ENCODE measurements around the gene TSPAN6.

Gene TSPAN6

GRCh38 chrX:100662796-100663195 lies 26.2 kb upstream of the TSPAN6 start:
- H3K27me3 ChIP-seq (ENCODE audit: control insufficient read depth, insufficient read depth, low read length) = no peaks in the 10 kb centered on the region
- no peaks in the 10 kb centered on the region for H3K36me3 ChIP-seq (ENCODE audit: control insufficient read depth, low read depth, low read length)

GRCh38 chrX:100662170-100662569 lies 25.6 kb upstream of the TSPAN6 start:
- H3K27me3 ChIP-seq (ENCODE audit: control insufficient read depth, insufficient read depth, low read length) = no peaks in the 10 kb centered on the region
- no peak overlapping the region for H3K4me3 ChIP-seq (ENCODE audit: low read length)
- no peak overlapping the region for H3K9ac ChIP-seq (ENCODE audit: low read length)
- H3K9me3 ChIP-seq (ENCODE audit: control insufficient read depth, low read depth, low read length) = no peaks in the 10 kb centered on the region
- H3K4me1 ChIP-seq (ENCODE audit: control insufficient read depth, low read depth, low read length) = no peaks in the 10 kb centered on the region
- no peaks in the 10 kb centered on the region for H3K36me3 ChIP-seq (ENCODE audit: control insufficient read depth, low read depth, low read length)
- H3K27ac ChIP-seq (ENCODE audit: low read length) = no peak overlapping the region

More at GRCh38 chrX:100662796-100663195, 26.2 kb upstream of the TSPAN6 start:
- no peaks in the 10 kb centered on the region for H3K4me1 ChIP-seq (ENCODE audit: control insufficient read depth, low read depth, low read length)
- H3K4me3 ChIP-seq (ENCODE audit: low read length) = no peak overlapping the region
- no peak overlapping the region for H3K27ac ChIP-seq (ENCODE audit: low read length)
- H3K9ac ChIP-seq (ENCODE audit: low read length) = no peak overlapping the region
- no peaks in the 10 kb centered on the region for H3K9me3 ChIP-seq (ENCODE audit: control insufficient read depth, low read depth, low read length)

- no peak overlapping the region for H3K4me3 ChIP-seq (ENCODE audit: low read length)
- no peak overlapping the region for H3K9ac ChIP-seq (ENCODE audit: low read length)
- H3K36me3 ChIP-seq (ENCODE audit: control insufficient read depth, low read depth, low read length) = no peaks in the 10 kb centered on the region
- H3K27ac ChIP-seq (ENCODE audit: low read length) = no peak overlapping the region
- no peaks in the 10 kb centered on the region for H3K27me3 ChIP-seq (ENCODE audit: control insufficient read depth, insufficient read depth, low read length)
- no peaks in the 10 kb centered on the region for H3K9me3 ChIP-seq (ENCODE audit: control insufficient read depth, low read depth, low read length)
- H3K4me1 ChIP-seq (ENCODE audit: control insufficient read depth, low read depth, low read length) = no peaks in the 10 kb centered on the region
These were observed 23.0 kb upstream of the TSPAN6 start for GRCh38 chrX:100659431-100660137.

- Histone ChIP-seq H3K9ac (ENCODE audit: low read length) (no peak overlapping the region), H3K9me3 (ENCODE audit: control insufficient read depth, low read depth, low read length) (no peaks in the 10 kb centered on the region), H3K27ac (ENCODE audit: low read length) (no peak overlapping the region), H3K36me3 (ENCODE audit: control insufficient read depth, low read depth, low read length) (no peaks in the 10 kb centered on the region), H3K27me3 (ENCODE audit: control insufficient read depth, insufficient read depth, low read length) (no peaks in the 10 kb centered on the region), H3K4me1 (ENCODE audit: control insufficient read depth, low read depth, low read length) (peaks cover 3% of the 10 kb centered on the region), H3K4me3 (ENCODE audit: low read length) (no peak overlapping the region)
These were observed 22.4 kb upstream of the TSPAN6 start for GRCh38 chrX:100658941-100659381.

- Histone ChIP-seq H3K27ac (ENCODE audit: low read length) (no peak overlapping the region), H3K4me1 (ENCODE audit: control insufficient read depth, low read depth, low read length) (peaks cover 15% of the 10 kb centered on the region)
These were observed 17.7 kb upstream of the TSPAN6 start for GRCh38 chrX:100654261-100654660.

GRCh38 chrX:100652266-100652665 lies 15.7 kb upstream of the TSPAN6 start:
- no peaks in the 10 kb centered on the region for H3K27me3 ChIP-seq (ENCODE audit: control insufficient read depth, insufficient read depth, low read length)
- no peaks in the 10 kb centered on the region for H3K36me3 ChIP-seq (ENCODE audit: control insufficient read depth, low read depth, low read length)
- H3K9me3 ChIP-seq (ENCODE audit: control insufficient read depth, low read depth, low read length) = no peaks in the 10 kb centered on the region
- H3K9ac ChIP-seq (ENCODE audit: low read length) = no peak overlapping the region
- no peak overlapping the region for H3K27ac ChIP-seq (ENCODE audit: low read length)
- no peak overlapping the region for H3K4me3 ChIP-seq (ENCODE audit: low read length)
- H3K4me1 ChIP-seq (ENCODE audit: control insufficient read depth, low read depth, low read length) = peaks cover 29% of the 10 kb centered on the region

More at GRCh38 chrX:100654261-100654660, 17.7 kb upstream of the TSPAN6 start:
- H3K36me3 ChIP-seq (ENCODE audit: control insufficient read depth, low read depth, low read length) = no peaks in the 10 kb centered on the region
- no peaks in the 10 kb centered on the region for H3K9me3 ChIP-seq (ENCODE audit: control insufficient read depth, low read depth, low read length)
- H3K4me3 ChIP-seq (ENCODE audit: low read length) = no peak overlapping the region
- H3K27me3 ChIP-seq (ENCODE audit: control insufficient read depth, insufficient read depth, low read length) = no peaks in the 10 kb centered on the region
- H3K9ac ChIP-seq (ENCODE audit: low read length) = no peak overlapping the region

- H3K9ac ChIP-seq (ENCODE audit: low read length) = no peak overlapping the region
- no peak overlapping the region for H3K27ac ChIP-seq (ENCODE audit: low read length)
- peaks cover 35% of the 10 kb centered on the region for H3K4me1 ChIP-seq (ENCODE audit: control insufficient read depth, low read depth, low read length)
- no peaks in the 10 kb centered on the region for H3K27me3 ChIP-seq (ENCODE audit: control insufficient read depth, insufficient read depth, low read length)
- no peaks in the 10 kb centered on the region for H3K9me3 ChIP-seq (ENCODE audit: control insufficient read depth, low read depth, low read length)
- no peak overlapping the region for H3K4me3 ChIP-seq (ENCODE audit: low read length)
- no peaks in the 10 kb centered on the region for H3K36me3 ChIP-seq (ENCODE audit: control insufficient read depth, low read depth, low read length)
These were observed 14.2 kb upstream of the TSPAN6 start for GRCh38 chrX:100650841-100651240.

GRCh38 chrX:100649550-100650356 lies 13.1 kb upstream of the TSPAN6 start:
- Histone ChIP-seq H3K4me3 (ENCODE audit: low read length) (no peak overlapping the region), H3K36me3 (ENCODE audit: control insufficient read depth, low read depth, low read length) (no peaks in the 10 kb centered on the region), H3K9me3 (ENCODE audit: control insufficient read depth, low read depth, low read length) (no peaks in the 10 kb centered on the region), H3K9ac (ENCODE audit: low read length) (no peak overlapping the region), H3K27me3 (ENCODE audit: control insufficient read depth, insufficient read depth, low read length) (no peaks in the 10 kb centered on the region), H3K4me1 (ENCODE audit: control insufficient read depth, low read depth, low read length) (peaks cover 35% of the 10 kb centered on the region), H3K27ac (ENCODE audit: low read length) (no peak overlapping the region)

GRCh38 chrX:100648458-100649417 lies 12.1 kb upstream of the TSPAN6 start:
- H3K4me3 ChIP-seq (ENCODE audit: low read length) = no peak overlapping the region
- peaks cover 31% of the 10 kb centered on the region for H3K4me1 ChIP-seq (ENCODE audit: control insufficient read depth, low read depth, low read length)
- H3K27me3 ChIP-seq (ENCODE audit: control insufficient read depth, insufficient read depth, low read length) = no peaks in the 10 kb centered on the region
- H3K27ac ChIP-seq (ENCODE audit: low read length) = no peak overlapping the region
- H3K9ac ChIP-seq (ENCODE audit: low read length) = no peak overlapping the region
- no peaks in the 10 kb centered on the region for H3K36me3 ChIP-seq (ENCODE audit: control insufficient read depth, low read depth, low read length)
- no peaks in the 10 kb centered on the region for H3K9me3 ChIP-seq (ENCODE audit: control insufficient read depth, low read depth, low read length)

GRCh38 chrX:100647739-100648138 lies 11.1 kb upstream of the TSPAN6 start:
- Histone ChIP-seq H3K27me3 (ENCODE audit: control insufficient read depth, insufficient read depth, low read length) (no peaks in the 10 kb centered on the region), H3K27ac (ENCODE audit: low read length) (no peak overlapping the region)

GRCh38 chrX:100647095-100647494 lies 10.5 kb upstream of the TSPAN6 start:
- H3K4me1 ChIP-seq (ENCODE audit: control insufficient read depth, low read depth, low read length) = peaks cover 31% of the 10 kb centered on the region
- H3K9me3 ChIP-seq (ENCODE audit: control insufficient read depth, low read depth, low read length) = no peaks in the 10 kb centered on the region
- no peaks in the 10 kb centered on the region for H3K36me3 ChIP-seq (ENCODE audit: control insufficient read depth, low read depth, low read length)
- H3K4me3 ChIP-seq (ENCODE audit: low read length) = no peak overlapping the region
- no peak overlapping the region for H3K27ac ChIP-seq (ENCODE audit: low read length)
- H3K9ac ChIP-seq (ENCODE audit: low read length) = no peak overlapping the region
- no peaks in the 10 kb centered on the region for H3K27me3 ChIP-seq (ENCODE audit: control insufficient read depth, insufficient read depth, low read length)

More at GRCh38 chrX:100647739-100648138, 11.1 kb upstream of the TSPAN6 start:
- H3K9me3 ChIP-seq (ENCODE audit: control insufficient read depth, low read depth, low read length) = no peaks in the 10 kb centered on the region
- H3K4me3 ChIP-seq (ENCODE audit: low read length) = no peak overlapping the region
- no peaks in the 10 kb centered on the region for H3K36me3 ChIP-seq (ENCODE audit: control insufficient read depth, low read depth, low read length)
- no peak overlapping the region for H3K9ac ChIP-seq (ENCODE audit: low read length)
- peaks cover 31% of the 10 kb centered on the region for H3K4me1 ChIP-seq (ENCODE audit: control insufficient read depth, low read depth, low read length)

All from iPS-18a (cell line).